ENCODE data around the gene INPP5F.

Gene INPP5F

GRCh38 chr10:119734396-119735332 is 8.8 kb downstream of the INPP5F start:
- DNase-seq (ENCODE audit: low spot score) = no peak
- no peak for TF ChIP-seq CTCF (IDR thresholded peaks at IDR 0.05; ENCODE audit: borderline replicate concordance, control extremely low read depth, extremely low read depth, insufficient read depth, missing control alignments)
- in situ Hi-C loops (cut with MboI; ENCODE audit: low sequenced_read_pairs, unreplicated experiment) = no loop called here

- in situ Hi-C loops (cut with MboI; ENCODE audit: low sequenced_read_pairs, unreplicated experiment) = no loop called here
- DNase-seq (ENCODE audit: low spot score) = no peak
- TF ChIP-seq CTCF (IDR thresholded peaks at IDR 0.05; ENCODE audit: borderline replicate concordance, control extremely low read depth, extremely low read depth, insufficient read depth, missing control alignments) = no peak
These were observed 9.6 kb downstream of the INPP5F start for GRCh38 chr10:119735451-119735850.

- no peak for DNase-seq (ENCODE audit: low spot score)
- in situ Hi-C loops (cut with MboI; ENCODE audit: low sequenced_read_pairs, unreplicated experiment) = no loop called here
- no peak for TF ChIP-seq CTCF (IDR thresholded peaks at IDR 0.05; ENCODE audit: borderline replicate concordance, control extremely low read depth, extremely low read depth, insufficient read depth, missing control alignments)
These were observed 10.4 kb downstream of the INPP5F start for GRCh38 chr10:119736220-119736619.

GRCh38 chr10:119737039-119737663 is 11.3 kb downstream of the INPP5F start:
- DNase-seq (ENCODE audit: low spot score) = no peak
- no peak for TF ChIP-seq CTCF (IDR thresholded peaks at IDR 0.05; ENCODE audit: borderline replicate concordance, control extremely low read depth, extremely low read depth, insufficient read depth, missing control alignments)
- in situ Hi-C loops (cut with MboI; ENCODE audit: low sequenced_read_pairs, unreplicated experiment) = no loop called here

GRCh38 chr10:119737823-119738222 is 12.0 kb downstream of the INPP5F start:
- no peak for TF ChIP-seq CTCF (IDR thresholded peaks at IDR 0.05; ENCODE audit: borderline replicate concordance, control extremely low read depth, extremely low read depth, insufficient read depth, missing control alignments)
- no peak for DNase-seq (ENCODE audit: low spot score)
- in situ Hi-C loops (cut with MboI; ENCODE audit: low sequenced_read_pairs, unreplicated experiment) = no loop called here

- TF ChIP-seq CTCF (IDR thresholded peaks at IDR 0.05; ENCODE audit: borderline replicate concordance, control extremely low read depth, extremely low read depth, insufficient read depth, missing control alignments) = no peak
- no peak for DNase-seq (ENCODE audit: low spot score)
- in situ Hi-C loops (cut with MboI; ENCODE audit: low sequenced_read_pairs, unreplicated experiment) = no loop called here
These were observed 13.1 kb downstream of the INPP5F start for GRCh38 chr10:119738962-119739361.
